ENCODE data around the gene DAZ3.
"Not testable (repeated sequence)": the region's sequence is repeated elsewhere in the genome, so short reads cannot be mapped to it uniquely, and the experiment has no call there.

DAZ3 gene, protein sequence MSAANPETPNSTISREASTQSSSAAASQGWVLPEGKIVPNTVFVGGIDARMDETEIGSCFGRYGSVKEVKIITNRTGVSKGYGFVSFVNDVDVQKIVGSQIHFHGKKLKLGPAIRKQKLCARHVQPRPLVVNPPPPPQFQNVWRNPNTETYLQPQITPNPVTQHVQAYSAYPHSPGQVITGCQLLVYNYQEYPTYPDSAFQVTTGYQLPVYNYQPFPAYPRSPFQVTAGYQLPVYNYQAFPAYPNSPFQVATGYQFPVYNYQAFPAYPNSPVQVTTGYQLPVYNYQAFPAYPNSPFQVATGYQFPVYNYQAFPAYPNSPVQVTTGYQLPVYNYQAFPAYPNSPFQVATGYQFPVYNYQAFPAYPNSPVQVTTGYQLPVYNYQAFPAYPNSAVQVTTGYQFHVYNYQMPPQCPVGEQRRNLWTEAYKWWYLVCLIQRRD

DNA sequence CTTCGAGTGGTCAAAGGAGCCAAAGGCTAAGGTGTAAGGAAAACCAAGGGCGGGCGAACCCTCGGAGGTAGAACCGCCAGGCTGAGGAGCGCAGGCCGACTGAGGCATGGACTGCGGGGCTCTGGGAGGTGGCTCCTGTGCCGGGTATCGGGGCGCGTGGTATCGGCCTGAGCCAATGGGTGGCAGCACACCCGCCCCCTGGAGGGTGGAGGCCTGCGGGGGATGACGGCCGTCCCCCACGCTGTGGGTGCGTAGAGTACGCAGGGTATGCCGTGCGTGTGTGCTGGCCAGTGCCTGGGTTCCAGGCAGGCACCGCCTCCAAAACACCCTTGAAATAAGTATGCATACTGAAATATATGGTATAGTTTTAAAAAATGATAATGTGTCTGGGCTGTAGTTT lies at the start of gene DAZ3:
Gene DAZ3 (minus strand): TSS at position 101 of the 400 bp plus-strand sequence. CDS start 208 bp downstream, outside the sequence.
- not testable (repeated sequence) for DNase-seq

DNA sequence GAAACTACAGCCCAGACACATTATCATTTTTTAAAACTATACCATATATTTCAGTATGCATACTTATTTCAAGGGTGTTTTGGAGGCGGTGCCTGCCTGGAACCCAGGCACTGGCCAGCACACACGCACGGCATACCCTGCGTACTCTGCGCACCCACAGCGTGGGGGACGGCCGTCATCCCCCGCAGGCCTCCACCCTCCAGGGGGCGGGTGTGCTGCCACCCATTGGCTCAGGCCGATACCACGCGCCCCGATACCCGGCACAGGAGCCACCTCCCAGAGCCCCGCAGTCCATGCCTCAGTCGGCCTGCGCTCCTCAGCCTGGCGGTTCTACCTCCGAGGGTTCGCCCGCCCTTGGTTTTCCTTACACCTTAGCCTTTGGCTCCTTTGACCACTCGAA lies 20.4 kb upstream of the DAZ3 start, which contains the start of gene DAZ4:
Gene DAZ4 (plus strand): TSS at position 301 of the 400 bp plus-strand sequence. CDS start 208 bp downstream, outside the sequence.
- not testable (repeated sequence) for DNase-seq

DNA sequence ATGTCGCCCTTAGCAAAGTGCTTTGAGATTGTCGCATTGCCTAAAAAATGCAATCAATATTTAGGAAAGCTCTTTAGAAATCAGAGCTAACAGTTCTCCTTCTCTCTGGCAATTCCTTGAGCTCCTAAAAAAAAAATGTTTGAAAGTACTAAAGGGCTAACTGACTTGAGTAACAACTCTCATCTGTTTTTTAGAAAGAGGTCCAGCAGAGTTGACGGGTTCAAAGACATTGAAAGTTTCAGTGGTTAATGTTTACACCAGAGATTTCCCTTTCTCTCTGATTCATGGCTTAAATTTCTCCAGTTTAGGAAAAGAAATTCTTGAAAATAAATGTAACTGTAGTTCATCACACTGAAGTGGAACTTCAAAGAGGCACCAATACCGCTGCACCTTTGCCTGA lies 11.9 kb upstream of the DAZ3 start:
- DNase-seq: not testable (repeated sequence)

DNA sequence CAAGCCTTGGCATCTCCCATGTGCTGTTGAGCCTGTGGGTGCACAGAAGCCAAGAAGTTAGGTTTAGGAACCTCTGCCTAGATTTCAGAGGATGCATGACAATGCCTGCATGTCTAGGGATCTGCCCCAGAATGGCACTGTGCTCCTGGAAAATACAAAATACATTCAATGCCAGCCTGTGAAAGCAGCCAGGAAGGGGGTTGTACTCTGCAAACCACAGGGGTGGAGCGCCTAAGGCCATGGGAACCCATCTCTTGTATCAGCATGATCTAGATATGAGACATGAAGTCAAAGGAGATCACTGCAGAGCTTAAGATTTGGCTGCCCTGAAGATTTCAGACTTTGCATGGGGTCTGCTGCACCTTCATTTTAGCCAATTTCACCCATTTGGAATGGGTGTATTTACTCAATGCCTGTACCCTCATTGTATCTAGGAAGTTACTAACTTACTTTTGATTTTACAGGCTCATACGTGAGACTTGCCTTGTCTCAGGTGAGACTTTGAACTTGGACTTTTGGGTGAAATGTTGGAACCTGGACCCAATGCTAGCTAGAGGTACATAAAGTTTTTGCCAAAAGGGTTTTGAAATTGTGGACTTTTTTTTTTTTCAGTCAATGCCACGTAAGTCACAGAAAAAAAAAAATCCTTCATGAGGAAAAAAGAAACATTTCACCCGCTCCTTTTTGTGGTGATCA lies 11.1 kb upstream of the DAZ3 start:
- not testable (repeated sequence) for DNase-seq

DNA sequence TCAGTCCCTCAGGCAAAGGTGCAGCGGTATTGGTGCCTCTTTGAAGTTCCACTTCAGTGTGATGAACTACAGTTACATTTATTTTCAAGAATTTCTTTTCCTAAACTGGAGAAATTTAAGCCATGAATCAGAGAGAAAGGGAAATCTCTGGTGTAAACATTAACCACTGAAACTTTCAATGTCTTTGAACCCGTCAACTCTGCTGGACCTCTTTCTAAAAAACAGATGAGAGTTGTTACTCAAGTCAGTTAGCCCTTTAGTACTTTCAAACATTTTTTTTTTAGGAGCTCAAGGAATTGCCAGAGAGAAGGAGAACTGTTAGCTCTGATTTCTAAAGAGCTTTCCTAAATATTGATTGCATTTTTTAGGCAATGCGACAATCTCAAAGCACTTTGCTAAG lies 8.6 kb upstream of the DAZ3 start:
- DNase-seq: not testable (repeated sequence)
